ENCODE data around the gene SNHG17.

The SNHG17 gene

DNA sequence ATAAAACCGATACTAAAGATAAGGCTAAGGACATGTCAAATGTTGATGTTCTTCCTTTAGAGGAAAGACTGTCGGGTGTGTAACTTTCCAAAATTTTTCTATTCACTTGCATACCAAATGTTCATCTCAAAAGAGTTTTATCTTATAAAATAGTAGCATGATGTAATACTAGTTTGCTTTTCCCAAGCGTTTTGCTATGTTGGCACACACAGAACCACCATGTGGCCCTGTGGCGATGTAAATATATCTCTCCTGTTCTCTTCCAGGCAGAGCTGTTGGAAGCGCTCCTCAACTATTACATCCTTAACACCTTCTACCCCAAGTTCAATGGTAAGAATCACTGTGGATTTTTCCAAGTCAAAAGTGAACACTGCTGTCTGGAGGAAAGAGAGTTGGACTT is 62.3 kb downstream of the SNHG17 start:
- DNase-seq: no peak

Data from T-helper 2 cell (primary cell).